ENCODE data around the gene GALT.

GALT gene

GRCh38 chr9:34647084-34647403 is 569 bp downstream of the GALT start:
- Histone ChIP-seq H3K4me2 (ENCODE audit: low read depth, low read length) (peak overlapping the region; percentile 95), H2AFZ (ENCODE audit: low read length) (peak overlapping the region; percentile 97), H3K9ac (ENCODE audit: low read length) (peak overlapping the region; percentile 80), H3K27me3 (replicated peaks; ENCODE audit: insufficient read depth, low read length) (no peaks in the 10 kb centered on the region), H3K36me3 (replicated peaks; ENCODE audit: insufficient read depth, low read length) (0 out of 2 replicates have a peak, but pooled peaks cover 3% of the 10 kb centered on the region), H3K9me3 (replicated peaks; ENCODE audit: insufficient read depth, low read length) (no peaks in the 10 kb centered on the region), H3K79me2 (ENCODE audit: low read length) (peaks cover 22% of the 10 kb centered on the region), H3F3A (ENCODE audit: insufficient read depth, low read length) (peaks cover 15% of the 10 kb centered on the region), H3K4me3 (ENCODE audit: low read length) (peak overlapping the region; percentile 95), H3K27ac (ENCODE audit: low read length) (peak overlapping the region; percentile 82; the same call in 1 of the 2 replicates), H4K20me1 (ENCODE audit: insufficient read depth, low read length) (no peaks in the 10 kb centered on the region), H3K4me1 (ENCODE audit: low read length) (peaks cover 14% of the 10 kb centered on the region), H3K9me2 (replicated peaks; ENCODE audit: insufficient read depth, low read length) (no peaks in the 10 kb centered on the region)
- no peak for DNase-seq
- TF ChIP-seq CTCF (IDR thresholded peaks at IDR 0.05; ENCODE audit: low read length) (no peak), EZH2 (optimal IDR thresholded peaks at IDR 0.05; ENCODE audit: low read depth, low read length) (no peak), EZH2phosphoT487 (IDR thresholded peaks at IDR 0.05; ENCODE audit: low read length) (no peak)

- no peak for TF ChIP-seq EZH2 (optimal IDR thresholded peaks at IDR 0.05; ENCODE audit: low read depth, low read length)
- TF ChIP-seq CTCF (IDR thresholded peaks at IDR 0.05; ENCODE audit: low read length): no peak
- no peak for TF ChIP-seq EZH2phosphoT487 (IDR thresholded peaks at IDR 0.05; ENCODE audit: low read length)
- H3K27ac ChIP-seq (ENCODE audit: low read length): no peak overlapping the region
- H3K4me1 ChIP-seq (ENCODE audit: low read length): peaks cover 14% of the 10 kb centered on the region
- no peaks in the 10 kb centered on the region for H3K27me3 ChIP-seq (replicated peaks; ENCODE audit: insufficient read depth, low read length)
- peak overlapping the region; percentile 95 for H3K4me2 ChIP-seq (ENCODE audit: low read depth, low read length)
- 0 out of 2 replicates have a peak, but pooled peaks cover 3% of the 10 kb centered on the region for H3K36me3 ChIP-seq (replicated peaks; ENCODE audit: insufficient read depth, low read length)
- H3K9ac ChIP-seq (ENCODE audit: low read length): peak overlapping the region; percentile 80
- no peaks in the 10 kb centered on the region for H4K20me1 ChIP-seq (ENCODE audit: insufficient read depth, low read length)
- H3K9me3 ChIP-seq (replicated peaks; ENCODE audit: insufficient read depth, low read length): no peaks in the 10 kb centered on the region
- H3K9me2 ChIP-seq (replicated peaks; ENCODE audit: insufficient read depth, low read length): no peaks in the 10 kb centered on the region
- DNase-seq: no peak
- no peak overlapping the region for H2AFZ ChIP-seq (ENCODE audit: low read length)
- H3K79me2 ChIP-seq (ENCODE audit: low read length): peaks cover 22% of the 10 kb centered on the region
- H3K4me3 ChIP-seq (ENCODE audit: low read length): peak overlapping the region; percentile 95
- peaks cover 15% of the 10 kb centered on the region for H3F3A ChIP-seq (ENCODE audit: insufficient read depth, low read length)
Measured at GRCh38 chr9:34647651-34648050, 1.2 kb downstream of the GALT start.

- TF ChIP-seq EZH2 (optimal IDR thresholded peaks at IDR 0.05; ENCODE audit: low read depth, low read length) (no peak), CTCF (IDR thresholded peaks at IDR 0.05; ENCODE audit: low read length) (no peak), EZH2phosphoT487 (IDR thresholded peaks at IDR 0.05; ENCODE audit: low read length) (no peak)
- Histone ChIP-seq H2AFZ (ENCODE audit: low read length) (no peak overlapping the region), H3F3A (ENCODE audit: insufficient read depth, low read length) (peaks cover 15% of the 10 kb centered on the region), H3K4me2 (ENCODE audit: low read depth, low read length) (no peak overlapping the region), H3K9me3 (replicated peaks; ENCODE audit: insufficient read depth, low read length) (no peaks in the 10 kb centered on the region), H3K79me2 (ENCODE audit: low read length) (peaks cover 22% of the 10 kb centered on the region), H3K9me2 (replicated peaks; ENCODE audit: insufficient read depth, low read length) (no peaks in the 10 kb centered on the region), H3K36me3 (replicated peaks; ENCODE audit: insufficient read depth, low read length) (0 out of 2 replicates have a peak, but pooled peaks cover 3% of the 10 kb centered on the region), H3K27me3 (replicated peaks; ENCODE audit: insufficient read depth, low read length) (no peaks in the 10 kb centered on the region), H4K20me1 (ENCODE audit: insufficient read depth, low read length) (no peaks in the 10 kb centered on the region), H3K27ac (ENCODE audit: low read length) (no peak overlapping the region), H3K9ac (ENCODE audit: low read length) (no peak overlapping the region), H3K4me3 (ENCODE audit: low read length) (no peak overlapping the region), H3K4me1 (ENCODE audit: low read length) (peaks cover 14% of the 10 kb centered on the region)
- no peak for DNase-seq
Measured at GRCh38 chr9:34648673-34649072, 2.2 kb downstream of the GALT start.
